ENCODE data around the gene AP3S2. TPM values are rescaled to one million over a fixed set of nuclear protein-coding genes. Genes with fewer than 3 reads are reported as not detected.
A peak's percentile ranks its signal among the peaks of the same experiment; 100 is the strongest.

Gene AP3S2
- total and polyA plus RNA-seq, 2 donors (not counting 1 experiment from before 2014, with no cell fraction given) = 11.3 to 32.3 TPM

- Histone ChIP-seq H4K20me1 (ENCODE audit: control insufficient read depth, insufficient read depth, low read length, poor library complexity, severe bottlenecking) (no peaks in the 10 kb centered on the region), H3K79me2 (ENCODE audit: control insufficient read depth, insufficient read depth, low read length) (no peaks in the 10 kb centered on the region), H3K4me1 (ENCODE audit: control insufficient read depth in 2 of 2, insufficient read depth in 2 of 2, low read length in 2 of 2) (peaks cover 6% of the 10 kb centered on the region in 2 donors), H3K9me3 (ENCODE audit: control extremely low read depth in 1 of 3, control insufficient read depth in 2 of 3, insufficient read depth in 1 of 3, low read length in 2 of 3) (no peaks in the 10 kb centered on the region), H3K36me3 (replicated peaks in 1 of 2; ENCODE audit: control extremely low read depth in 1 of 2, control insufficient read depth in 1 of 2, extremely low read depth in 1 of 2, insufficient read depth in 2 of 2, low read length in 1 of 2) (peaks cover 8 to 26% of the 10 kb centered on the region in 2 experiments), H3K27me3 (replicated peaks in 1 of 4; ENCODE audit: control extremely low read depth in 1 of 4, control insufficient read depth in 3 of 4, insufficient read depth in 4 of 4, low read length in 3 of 4) (no peaks in the 10 kb centered on the region), H3K27ac (ENCODE audit: low read length in 2 of 2) (no peak overlapping the region), H3K4me2 (replicated peaks; ENCODE audit: low read depth, low read length, poor library complexity, severe bottlenecking) (no peak overlapping the region), H3K4me3 (ENCODE audit: control extremely low read depth in 1 of 5, extremely low read depth in 1 of 5, insufficient read depth in 1 of 5, low read depth in 2 of 5, low read length in 4 of 5) (no peak overlapping the region), H2AFZ (ENCODE audit: insufficient read depth, low read depth, low read length, poor library complexity, severe bottlenecking) (no peak overlapping the region), H3K9ac (ENCODE audit: low read length) (no peak overlapping the region)
- no peaks in the 10 kb centered on the region for H3K9me3 Mint-ChIP-seq (ENCODE audit: insufficient read depth)
- ATAC-seq (ENCODE audit: low read depth) = no peak
- no peaks in the 10 kb centered on the region for H3K27me3 Mint-ChIP-seq
- peaks cover 8% of the 10 kb centered on the region for H3K4me1 Mint-ChIP-seq
- intact Hi-C loops (cut with micrococcal nuclease) = no loop called here
- TF ChIP-seq CTCF (IDR thresholded peaks at IDR 0.05) = no peak
- TF ChIP-seq EZH2 (IDR thresholded peaks at IDR 0.05; ENCODE audit: borderline replicate concordance, insufficient read depth, low read depth, low read length, poor library complexity, severe bottlenecking) = no peak
- H3K27ac Mint-ChIP-seq = no peak overlapping the region
- H3K4me3 Mint-ChIP-seq = no peak overlapping the region
- no peak for DNase-seq
- ChIA-PET CTCF (interaction anchor here (1.4 to 2.3 kb wide), 2 partner anchors 11 to 124 kb away, joined by 3 to 10 read pairs; no protein-coding TSS in a partner anchor), POLR2A (no interaction called here)
Measured at GRCh38 chr15:89863918-89864317, 29.9 kb downstream of the AP3S2 start.

- Mint-ChIP-seq H3K9me3 (ENCODE audit: insufficient read depth) (no peaks in the 10 kb centered on the region), H3K27me3 (no peaks in the 10 kb centered on the region), H3K4me1 (peaks cover 8% of the 10 kb centered on the region), H3K4me3 (no peak overlapping the region), H3K27ac (no peak overlapping the region)
- Histone ChIP-seq H3K79me2 (ENCODE audit: control insufficient read depth, insufficient read depth, low read length) (no peaks in the 10 kb centered on the region), H2AFZ (ENCODE audit: insufficient read depth, low read depth, low read length, poor library complexity, severe bottlenecking) (no peak overlapping the region), H4K20me1 (ENCODE audit: control insufficient read depth, insufficient read depth, low read length, poor library complexity, severe bottlenecking) (no peaks in the 10 kb centered on the region), H3K36me3 (replicated peaks in 1 of 2; ENCODE audit: control extremely low read depth in 1 of 2, control insufficient read depth in 1 of 2, extremely low read depth in 1 of 2, insufficient read depth in 2 of 2, low read length in 1 of 2) (peaks cover 11 to 32% of the 10 kb centered on the region in 2 experiments), H3K4me3 (ENCODE audit: control extremely low read depth in 1 of 5, extremely low read depth in 1 of 5, insufficient read depth in 1 of 5, low read depth in 2 of 5, low read length in 4 of 5) (no peak overlapping the region), H3K9me3 (ENCODE audit: control extremely low read depth in 1 of 3, control insufficient read depth in 2 of 3, insufficient read depth in 1 of 3, low read length in 2 of 3) (no peaks in the 10 kb centered on the region), H3K4me2 (replicated peaks; ENCODE audit: low read depth, low read length, poor library complexity, severe bottlenecking) (peak overlapping the region; percentile 13), H3K27me3 (replicated peaks in 1 of 4; ENCODE audit: control extremely low read depth in 1 of 4, control insufficient read depth in 3 of 4, insufficient read depth in 4 of 4, low read length in 3 of 4) (no peaks in the 10 kb centered on the region), H3K4me1 (ENCODE audit: control insufficient read depth in 2 of 2, insufficient read depth in 2 of 2, low read length in 2 of 2) (peaks cover 6% of the 10 kb centered on the region in 2 donors), H3K27ac (ENCODE audit: low read length in 2 of 2) (no peak overlapping the region), H3K9ac (ENCODE audit: low read length) (no peak overlapping the region)
- 80% methylated on average over 1 of the region's 2 CpGs for WGBS (ENCODE audit: insufficient coverage)
- ChIA-PET POLR2A (no interaction called here), CTCF (interaction anchor here (1.4 to 1.7 kb wide), 3 partner anchors 14 to 100 kb away, joined by 5 to 15 read pairs (median 6); no protein-coding TSS in a partner anchor)
- TF ChIP-seq EZH2 (IDR thresholded peaks at IDR 0.05; ENCODE audit: borderline replicate concordance, insufficient read depth, low read depth, low read length, poor library complexity, severe bottlenecking) = no peak
- TF ChIP-seq CTCF (IDR thresholded peaks at IDR 0.05) = no peak
- ATAC-seq (ENCODE audit: low read depth) (no peak), DNase-seq (no peak)
- intact Hi-C loops (cut with micrococcal nuclease) = no loop called here
Measured at GRCh38 chr15:89860891-89861290, 32.9 kb downstream of the AP3S2 start.

Data from B cell (primary cell).